Measurements from ENCODE around the gene TSEN34.
"Not testable (repeated sequence)": the region's sequence is repeated elsewhere in the genome, so short reads cannot be mapped to it uniquely, and the experiment has no call there.

The TSEN34 gene

GRCh38 chr19:54239491-54240371 lies 48.6 kb downstream of the TSEN34 start:
- not testable (repeated sequence) for DNase-seq (ENCODE audit: low spot score)

DNA sequence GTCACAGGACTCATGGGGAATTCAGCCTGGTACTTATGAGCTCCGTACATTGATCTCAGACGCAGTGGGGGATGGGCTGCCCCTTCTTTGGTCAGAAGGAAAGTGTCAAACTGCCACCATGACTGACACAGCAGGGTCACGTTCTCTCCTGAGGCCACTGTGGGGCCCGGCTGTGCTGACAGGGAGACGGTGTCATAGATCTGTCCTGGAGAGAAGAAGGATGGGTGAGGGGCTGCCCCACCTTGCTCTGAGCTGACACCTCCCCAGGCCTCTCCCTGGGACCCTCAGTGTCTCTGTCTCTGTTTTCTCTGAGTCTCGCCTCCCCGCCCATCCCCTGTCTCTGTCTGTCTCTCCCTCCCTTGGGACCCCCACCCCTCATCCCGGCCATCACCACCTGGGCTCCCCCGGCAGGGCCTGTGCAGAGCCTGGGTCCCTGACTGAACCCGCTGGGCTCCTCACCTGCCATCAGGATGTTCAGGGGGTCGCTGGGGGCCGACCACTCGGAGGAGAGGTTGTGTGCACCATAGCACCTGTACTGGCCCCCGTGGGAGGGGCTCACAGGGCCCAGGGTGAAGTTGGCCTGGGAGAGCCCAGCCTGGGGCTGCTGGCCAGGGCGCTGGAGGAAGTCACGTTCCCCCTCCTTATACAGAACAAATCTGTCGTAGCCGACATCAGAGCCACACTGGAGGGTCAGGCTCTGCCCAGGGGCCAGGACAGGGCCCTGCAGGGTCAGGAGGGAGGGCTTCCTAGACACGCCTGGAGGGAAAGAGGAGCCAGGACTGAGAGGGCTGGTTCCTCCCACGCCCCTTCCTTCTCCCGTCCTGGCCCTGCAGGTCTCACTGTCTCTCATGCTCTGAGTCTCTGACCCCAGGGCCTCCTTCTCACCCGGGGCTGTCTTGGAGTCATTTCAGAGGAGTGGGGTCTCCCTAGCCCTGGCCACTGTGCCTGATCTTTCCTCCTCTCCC lies 49.5 kb downstream of the TSEN34 start:
- not testable (repeated sequence) for DNase-seq (ENCODE audit: low spot score)

DNA sequence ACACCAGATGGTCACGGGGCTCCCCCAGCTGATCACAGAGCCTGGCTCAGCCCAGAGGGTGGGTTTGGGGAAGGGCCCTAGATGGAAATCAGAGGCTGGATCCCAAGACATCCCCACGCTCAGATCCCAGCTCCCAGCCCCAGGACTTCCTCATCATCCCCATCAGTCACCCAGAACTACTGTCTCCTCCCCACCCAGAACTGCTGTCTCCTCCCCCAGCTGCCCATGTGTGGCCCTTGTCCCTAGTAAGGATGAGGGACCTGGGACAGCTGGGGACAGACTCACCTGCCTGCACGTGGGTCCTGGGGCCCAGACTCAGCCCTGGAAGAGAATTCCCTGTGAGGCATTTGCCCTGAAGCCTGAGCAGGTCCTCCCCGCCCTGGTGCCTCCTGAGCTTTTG lies 51.1 kb downstream of the TSEN34 start:
- not testable (repeated sequence) for DNase-seq (ENCODE audit: low spot score)

- DNase-seq (ENCODE audit: low spot score) = not testable (repeated sequence)
Measured at GRCh38 chr19:54242646-54243045, 51.5 kb downstream of the TSEN34 start, which contains the start of gene LILRA6. Gene LILRA6 (minus strand): TSS chr19:54242790.

- not testable (repeated sequence) for DNase-seq (ENCODE audit: low spot score)
Measured at GRCh38 chr19:54243809-54244208, 52.7 kb downstream of the TSEN34 start.

Measured in AG20443 (cell line).